Left lobe of liver (tissue), 2 donors: ENCODE data around the gene DPRX. TPM values are rescaled to one million over a fixed set of nuclear protein-coding genes. Genes with fewer than 3 reads are reported as not detected.

ENCODE experiments used
- ATAC-seq: fragments of 200-7000 bp; cut with Tn5 transposase; one replicate; pipeline ENCODE4 v1.9.1; 2020; ENCODE audit warnings: mild to moderate bottlenecking, moderate library complexity
- DNase-seq: peaks from one replicate; pipeline ENCODE4 v3.0.0-alpha.2; 2020; ENCODE audit warnings: low spot score
- total RNA-seq: library from RNA; stranded (reverse); gene quantifications from one replicate; pipeline ENCODE4 v1.2.1, GENCODE V29; 2021
- donor health status: DM: no; HTN: no; CAD: no; lungs with moderate emphysema.
- donor health status: DM: no; HTN: yes; CAD: no.

DPRX gene
- not detected for total RNA-seq

GRCh38 chr19:53631949-53632407 is at the start of gene DPRX:
Gene DPRX, plus strand, starts transcription at chr19:53631999. Its CDS starts 108 bp downstream, at chr19:53632107.
- DNase-seq (no peak), ATAC-seq (no peak)

- DNase-seq (no peak), ATAC-seq (no peak)
Observed at GRCh38 chr19:53583181-53583580, 48.6 kb upstream of the DPRX start.

- ATAC-seq (no peak), DNase-seq (no peak)
Observed at GRCh38 chr19:53586277-53586691, 45.5 kb upstream of the DPRX start.

GRCh38 chr19:53594811-53595509 is 36.8 kb upstream of the DPRX start:
- ATAC-seq (no peak), DNase-seq (no peak)

GRCh38 chr19:53595510-53595867 is 36.3 kb upstream of the DPRX start:
- ATAC-seq: no peak
- no peak for DNase-seq

GRCh38 chr19:53596056-53596455 is 35.7 kb upstream of the DPRX start:
- no peak for ATAC-seq
- no peak for DNase-seq

GRCh38 chr19:53597023-53597422 is 34.8 kb upstream of the DPRX start:
- ATAC-seq (no peak), DNase-seq (no peak)

GRCh38 chr19:53598361-53598760 is 33.4 kb upstream of the DPRX start:
- ATAC-seq (no peak), DNase-seq (no peak)

GRCh38 chr19:53600217-53600616 is 31.6 kb upstream of the DPRX start:
- DNase-seq: no peak

GRCh38 chr19:53606031-53606430 is 25.8 kb upstream of the DPRX start:
- ATAC-seq (no peak), DNase-seq (no peak)

More at GRCh38 chr19:53600217-53600616, 31.6 kb upstream of the DPRX start:
- ATAC-seq: no peak

GRCh38 chr19:53608381-53608780 is 23.4 kb upstream of the DPRX start:
- DNase-seq: no peak
- no peak for ATAC-seq

GRCh38 chr19:53612762-53613526 is 18.9 kb upstream of the DPRX start:
- no peak for DNase-seq
- ATAC-seq: no peak

- ATAC-seq: no peak
- DNase-seq: no peak
Observed at GRCh38 chr19:53621885-53622740, 9.7 kb upstream of the DPRX start.

GRCh38 chr19:53624771-53625545 is 6.8 kb upstream of the DPRX start:
- DNase-seq (no peak), ATAC-seq (no peak)

- DNase-seq: no peak
- ATAC-seq: no peak
Observed at GRCh38 chr19:53626486-53626885, 5.3 kb upstream of the DPRX start.

GRCh38 chr19:53626976-53627375 is 4.8 kb upstream of the DPRX start:
- ATAC-seq: no peak

GRCh38 chr19:53634768-53635167 is 3.0 kb downstream of the DPRX start:
- DNase-seq (no peak), ATAC-seq (no peak)

More at GRCh38 chr19:53626976-53627375, 4.8 kb upstream of the DPRX start:
- no peak for DNase-seq

GRCh38 chr19:53639471-53639870 is 7.7 kb downstream of the DPRX start:
- ATAC-seq: no peak
- no peak for DNase-seq

GRCh38 chr19:53642381-53643099 is 10.7 kb downstream of the DPRX start:
- DNase-seq: no peak

More at GRCh38 chr19:53642381-53643099, 10.7 kb downstream of the DPRX start:
- ATAC-seq: no peak
